Fibroblast of lung (primary cell): ENCODE data around the gene PKIG. TPM values are rescaled to one million over a fixed set of nuclear protein-coding genes. Genes with fewer than 3 reads are reported as not detected.

Source experiments
- DNase-seq, 2 donors: peaks; one replicate each; pipeline versions ENCODE4 v3.0.0 to v3.0.0-alpha.2; 2010; ENCODE audit warnings: low read depth in 2 of 2
- H2AFZ ChIP-seq: 2 replicates; pipeline ENCODE4 v1.5.1; 2012; ENCODE audit warnings: low read length, control low read depth, inconsistent platforms
- H3K27ac ChIP-seq: 2 replicates; pipeline ENCODE4 v1.5.1; 2011; ENCODE audit warnings: low read length, control low read depth; ENCODE audit not compliant: insufficient read depth
- H3K27me3 ChIP-seq: 2 replicates; pipeline ENCODE4 v1.5.1; 2011; ENCODE audit warnings: mild to moderate bottlenecking, low read length; ENCODE audit not compliant: control insufficient read depth, insufficient read depth
- H3K36me3 ChIP-seq: 2 replicates; pipeline ENCODE4 v1.5.1; 2011; ENCODE audit warnings: low read length; ENCODE audit not compliant: control insufficient read depth, insufficient read depth
- H3K4me1 ChIP-seq: 2 replicates; pipeline ENCODE4 v1.5.1; 2011; ENCODE audit warnings: low read length; ENCODE audit not compliant: control insufficient read depth, insufficient read depth; ENCODE audit errors: extremely low read depth
- H3K4me2 ChIP-seq: 2 replicates; pipeline ENCODE4 v1.5.1; 2011; ENCODE audit warnings: low read length, control low read depth; ENCODE audit not compliant: insufficient read depth; ENCODE audit errors: extremely low read depth
- H3K4me3 ChIP-seq, 4 experiments: fragments of 200-600 bp in 1 of 4; sonication (generic) in 1 of 4; replicated peaks in 1 of 4; 2 replicates each; pipeline ENCODE4 v1.5.1; 2011 to 2016; ENCODE audit warnings: low read length in 4 of 4, low read depth in 3 of 4, mild to moderate bottlenecking in 3 of 4, control low read depth in 2 of 4, inconsistent platforms in 1 of 4, mixed read lengths in 1 of 4; ENCODE audit not compliant: insufficient read depth in 1 of 4; ENCODE audit errors: control extremely low read depth in 1 of 4
- H3K79me2 ChIP-seq: 2 replicates; pipeline ENCODE4 v1.5.1; 2012; ENCODE audit warnings: mild to moderate bottlenecking, low read length, inconsistent platforms; ENCODE audit not compliant: control insufficient read depth, insufficient read depth
- H3K9ac ChIP-seq: 2 replicates; pipeline ENCODE4 v1.5.1; 2011; ENCODE audit warnings: mild to moderate bottlenecking, low read length, control low read depth; ENCODE audit not compliant: insufficient read depth
- H3K9me3 ChIP-seq: 2 replicates; pipeline ENCODE4 v1.5.1; 2012; ENCODE audit warnings: low read depth, low read length; ENCODE audit not compliant: control insufficient read depth, insufficient read depth
- H4K20me1 ChIP-seq: 2 replicates; pipeline ENCODE4 v1.5.1; 2011; ENCODE audit warnings: low read length; ENCODE audit not compliant: control insufficient read depth, insufficient read depth; ENCODE audit errors: extremely low read depth
- CTCF ChIP-seq, 2 donors: IDR thresholded peaks in 1 of 2; conservative IDR thresholded peaks in 1 of 2; 1 replicate in 1 of 2; 2 replicates in 1 of 2; pipeline ENCODE4 v1.5.1; 2011 to 2012; ENCODE audit warnings: low read length in 2 of 2, control low read depth in 1 of 2, inconsistent platforms in 1 of 2, low read depth in 1 of 2, mild to moderate bottlenecking in 1 of 2
- EZH2 ChIP-seq: IDR thresholded peaks from 2 replicates; pipeline ENCODE4 v1.5.1; 2012; ENCODE audit warnings: low read length, control low read depth, mild to moderate bottlenecking; ENCODE audit errors: missing control alignments
- polyA plus RNA-seq, 2 donors: library from polyadenylated mRNA; depleted of rRNA in 1 of 2; stranded (reverse) in 1 of 2; unstranded in 1 of 2; fragments of >200 nt; gene quantifications; 2 replicates each; pipeline ENCODE4 v1.2.1, GENCODE V29; 2011 to 2012; ENCODE audit warnings: missing spikeins in 1 of 2
- total RNA-seq: library from RNA; depleted of rRNA; stranded (reverse); fragments of >200 nt; gene quantifications from 2 replicates; pipeline ENCODE4 v1.2.1, GENCODE V29; 2014

PKIG gene
- total and polyA plus RNA-seq, 2 donors (not counting 1 experiment from before 2014, with no cell fraction given), result 192 to 234 TPM

- H3K4me1 ChIP-seq, result peaks cover 18% of the 10 kb centered on the region
- no peak overlapping the region for H3K9ac ChIP-seq
- H3K36me3 ChIP-seq, result peaks cover 6% of the 10 kb centered on the region
- no peaks in the 10 kb centered on the region for H3K9me3 ChIP-seq
- H3K27me3 ChIP-seq, result no peaks in the 10 kb centered on the region
- no peak for TF ChIP-seq EZH2
- no peak overlapping the region for H3K27ac ChIP-seq
- no peak overlapping the region for H3K4me3 ChIP-seq
- H3K79me2 ChIP-seq, result peaks cover 29% of the 10 kb centered on the region
- peak in 1 of 2 donors; percentile 52 for DNase-seq
- no peak overlapping the region for H2AFZ ChIP-seq
- H4K20me1 ChIP-seq, result no peaks in the 10 kb centered on the region
- no peak overlapping the region for H3K4me2 ChIP-seq
Observed at GRCh38 chr20:44589537-44589936, 7.2 kb downstream of the PKIG start.

- Histone ChIP-seq H3K36me3 (peaks cover 6% of the 10 kb centered on the region), H3K4me3 (no peak overlapping the region), H2AFZ (no peak overlapping the region), H4K20me1 (no peaks in the 10 kb centered on the region), H3K4me1 (peaks cover 20% of the 10 kb centered on the region), H3K9me3 (no peaks in the 10 kb centered on the region), H3K4me2 (no peak overlapping the region), H3K27me3 (no peaks in the 10 kb centered on the region), H3K9ac (no peak overlapping the region), H3K27ac (no peak overlapping the region), H3K79me2 (peaks cover 17% of the 10 kb centered on the region)
- TF ChIP-seq EZH2 (no peak), CTCF (conservative IDR thresholded peaks at IDR 0.05 in 1 of 2, IDR thresholded peaks at IDR 0.05 in 1 of 2; ENCODE audit: low read depth in 1 of 2, low read length in 2 of 2) (no peak)
- no peak for DNase-seq
Observed at GRCh38 chr20:44590980-44591778, 8.8 kb downstream of the PKIG start.

- TF ChIP-seq CTCF (conservative IDR thresholded peaks at IDR 0.05 in 1 of 2, IDR thresholded peaks at IDR 0.05 in 1 of 2; ENCODE audit: low read depth in 1 of 2, low read length in 2 of 2) (no peak), EZH2 (no peak)
- Histone ChIP-seq H4K20me1 (no peaks in the 10 kb centered on the region), H3K79me2 (peaks cover 12% of the 10 kb centered on the region), H3K36me3 (peaks cover 6% of the 10 kb centered on the region), H3K27me3 (no peaks in the 10 kb centered on the region), H3K9ac (no peak overlapping the region), H3K9me3 (no peaks in the 10 kb centered on the region), H3K27ac (no peak overlapping the region), H3K4me1 (peaks cover 10% of the 10 kb centered on the region), H2AFZ (no peak overlapping the region), H3K4me2 (no peak overlapping the region), H3K4me3 (no peak overlapping the region)
- DNase-seq, result no peak
Observed at GRCh38 chr20:44592366-44592765, 10.0 kb downstream of the PKIG start.
